HG03108 (cell line): ENCODE measurements around the gene NISCH.
A peak's percentile ranks its signal among the peaks of the same experiment; 100 is the strongest.

ENCODE experiments used
- ATAC-seq: cut with Tn5 transposase; IDR thresholded peaks from one replicate; pipeline ENCODE4 v1.9.1; 2021; ENCODE audit warnings: moderate library complexity; ENCODE audit not compliant: unreplicated experiment

NISCH gene

GRCh38 chr3:52435246-52436101 is 19.9 kb upstream of the NISCH start:
- no peak for ATAC-seq

- no peak for ATAC-seq
These were observed 18.8 kb upstream of the NISCH start for GRCh38 chr3:52436500-52437149.

- no peak for ATAC-seq
These were observed 17.9 kb upstream of the NISCH start for GRCh38 chr3:52437326-52438103.

GRCh38 chr3:52438104-52438376 is 17.4 kb upstream of the NISCH start:
- ATAC-seq: no peak

GRCh38 chr3:52438579-52439425 is 16.6 kb upstream of the NISCH start:
- ATAC-seq: no peak

GRCh38 chr3:52439426-52440248 is 15.8 kb upstream of the NISCH start:
- no peak for ATAC-seq

- no peak for ATAC-seq
These were observed 15.2 kb upstream of the NISCH start for GRCh38 chr3:52440249-52440551.

GRCh38 chr3:52440671-52441070 is 14.7 kb upstream of the NISCH start:
- ATAC-seq: no peak

GRCh38 chr3:52441091-52441771 is 14.2 kb upstream of the NISCH start:
- no peak for ATAC-seq

GRCh38 chr3:52441772-52442332 is 13.6 kb upstream of the NISCH start:
- no peak for ATAC-seq

- no peak for ATAC-seq
These were observed 12.8 kb upstream of the NISCH start for GRCh38 chr3:52442409-52443267.

- ATAC-seq: no peak
These were observed 12.2 kb upstream of the NISCH start for GRCh38 chr3:52443268-52443610.

- no peak for ATAC-seq
These were observed 11.4 kb upstream of the NISCH start for GRCh38 chr3:52443791-52444687.

- peak; percentile 72 for ATAC-seq
These were observed 10.3 kb upstream of the NISCH start, which contains the start of gene SEMA3G for GRCh38 chr3:52444860-52445793. SEMA3G (minus strand) TSS chr3:52445103; CDS start chr3:52445027, 76 bp downstream.

- ATAC-seq: no peak
These were observed 9.4 kb upstream of the NISCH start for GRCh38 chr3:52446042-52446441.
